Heart left ventricle (tissue), 13 donors: ENCODE measurements around the gene ZDHHC11.

Source experiments
- CTCF ChIP-seq, 12 donors: fragments of 200-600 bp; sonication (generic) in 4 of 12; IDR thresholded peaks; one replicate each; pipeline versions ENCODE4 v1.5.0 to v1.8.0; 2018 to 2022; ENCODE audit warnings: antibody characterized with exemption in 12 of 12, mild to moderate bottlenecking in 5 of 12
- POLR2A ChIP-seq, 2 donors: fragments of 450-650 bp; IDR thresholded peaks; one replicate each; pipeline ENCODE4 v1.6.1; 2017; ENCODE audit warnings: antibody characterized with exemption in 2 of 2, mild to moderate bottlenecking in 2 of 2, moderate library complexity in 2 of 2
- donor health status: ischemic (EF 13 %, LVEDD 7.1; RV severe dilation, severe dysfunction).
- donor health status: DM: no; HTN: yes; CAD: no.
- donor health status: DM: no; HTN: no; CAD: no.
- donor health status: ischemic (EF 25% LVEDD 6.9; RV normal size, moderate dysfunction).
- donor health status: ischemic (EF 25% LVEDD 5.7; RV mildly dilated, moderate dysfunction).
- donor health status: ischemic (EF 35%, LVEDD 5.7; RV mildly dilated, moderate dysfunction).
- donor health status: nonischemic (EF 11% LVEDD 7.7; RV severe dilation, severe dysfunction).
- donor health status: DM: yes; HTN: yes; CAD: no.
- donor health status: PGD.
- donor health status: ischemic (EF 29% LVEDD 5.4; RV normal size, mild dysfunction).
- donor health status: nonischemic (EF 23%, LVEDD 6.1; RV moderate dilation, normal function).

- TF ChIP-seq CTCF (IDR thresholded peaks at IDR 0.05): no peak
- TF ChIP-seq POLR2A (IDR thresholded peaks at IDR 0.05): no peak
Observed at GRCh38 chr5:777756-778161, 73.0 kb downstream of the ZDHHC11 start.
